OCI-M2 (cell line): ENCODE measurements around the gene RFX7.

Experiments used
- DNase-seq: peaks from one replicate; lab custom pipeline; 2025; ENCODE audit not compliant: unreplicated experiment; lab: John Stamatoyannopoulos, UW

RFX7 gene

DNA sequence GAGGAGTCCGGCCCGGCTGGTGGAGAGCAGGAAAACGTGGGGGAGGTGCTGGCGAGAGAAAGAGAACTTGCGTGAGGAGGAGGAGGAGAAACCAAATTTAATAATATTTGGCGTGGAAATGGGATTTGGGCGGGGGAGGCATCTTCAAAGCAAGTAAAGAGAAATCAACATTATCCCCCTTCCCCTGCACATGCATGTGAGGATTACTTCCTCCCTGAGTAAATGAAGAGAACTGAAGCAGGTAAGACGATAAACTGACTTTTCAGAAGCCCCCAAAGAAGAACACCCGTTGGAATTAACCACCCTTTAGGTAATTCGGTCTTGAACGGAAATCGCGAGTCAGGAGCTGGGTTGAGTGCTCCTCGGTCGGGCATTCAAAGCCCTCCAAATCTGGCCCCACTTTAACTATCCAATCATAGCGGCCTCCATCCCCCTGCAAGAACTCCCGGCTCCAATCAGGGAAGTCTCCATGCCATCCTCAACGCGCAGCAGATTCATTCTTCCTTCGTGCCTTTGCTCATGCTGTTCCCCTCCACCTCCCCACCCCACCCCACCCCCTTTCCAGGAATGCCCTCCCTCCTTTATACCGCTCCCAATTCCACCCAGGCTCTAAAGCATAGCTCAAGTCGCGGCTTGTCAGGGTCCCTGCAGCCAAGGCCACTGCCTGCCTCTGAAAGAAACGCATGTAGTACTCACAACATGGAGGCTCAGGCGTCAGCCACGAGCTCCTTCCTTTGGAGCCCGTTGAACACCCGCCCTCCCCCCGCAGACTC, 545 bp upstream of the RFX7 start:
- DNase-seq, result no peak

DNA sequence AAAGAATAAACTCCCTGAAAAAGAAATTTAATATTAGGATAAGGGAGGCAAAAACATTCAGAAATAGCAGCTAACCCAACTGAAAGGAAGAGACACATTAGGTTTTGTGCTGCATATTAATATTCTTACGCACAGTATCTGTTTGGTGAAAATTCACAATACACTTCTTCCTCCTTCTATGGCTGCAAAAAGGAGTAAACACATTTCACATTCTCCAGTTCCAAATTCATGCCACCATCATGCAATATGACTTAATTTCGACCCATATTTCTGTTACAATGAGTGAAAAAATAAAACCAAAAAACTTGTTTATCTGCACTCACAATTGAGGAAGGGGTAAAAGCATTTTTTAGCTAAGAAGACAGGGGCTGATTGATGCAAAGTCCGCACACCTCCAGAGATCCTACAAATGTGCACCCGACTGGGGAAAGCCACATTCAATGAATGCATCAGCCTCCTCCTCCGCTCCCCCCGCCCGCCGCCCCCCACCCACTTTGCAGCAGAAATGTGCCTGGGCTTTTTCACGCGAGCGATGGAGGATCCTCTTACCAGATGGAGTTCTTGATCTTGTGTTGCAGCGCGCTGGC, 1.0 kb downstream of the RFX7 start:
- no peak for DNase-seq

DNA sequence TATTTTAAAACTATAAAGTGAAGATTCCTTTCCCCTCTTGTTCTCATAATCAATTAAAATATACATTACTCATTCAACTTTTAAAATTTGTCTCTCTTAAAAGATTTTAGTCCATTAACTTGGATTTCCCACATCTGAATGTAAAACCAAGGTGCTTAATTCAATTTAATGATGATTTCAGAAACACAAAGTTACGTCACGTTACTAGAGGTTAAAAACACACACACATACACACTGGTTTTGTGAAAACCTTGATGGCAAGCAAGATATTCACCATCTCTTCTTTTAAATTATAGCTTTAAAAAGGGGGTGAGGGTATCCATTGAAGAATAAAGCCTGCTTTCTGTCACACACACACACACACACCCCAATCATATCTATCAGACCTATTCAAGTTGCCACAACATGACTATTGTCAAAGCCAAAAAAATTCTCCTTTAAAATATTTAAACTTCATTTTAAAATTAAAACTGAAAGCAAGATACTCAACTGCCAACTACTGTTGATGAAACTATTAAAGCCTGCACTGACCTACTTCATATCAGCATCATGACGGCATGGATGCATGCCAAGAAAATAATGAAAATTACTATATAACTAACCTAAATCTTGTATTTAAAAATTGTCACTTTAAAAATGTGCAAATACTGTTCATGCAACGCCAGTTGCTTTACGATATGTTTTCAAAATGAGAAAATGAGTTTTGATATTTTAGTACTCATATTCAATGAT, 2.1 kb downstream of the RFX7 start:
- DNase-seq, result no peak

DNA sequence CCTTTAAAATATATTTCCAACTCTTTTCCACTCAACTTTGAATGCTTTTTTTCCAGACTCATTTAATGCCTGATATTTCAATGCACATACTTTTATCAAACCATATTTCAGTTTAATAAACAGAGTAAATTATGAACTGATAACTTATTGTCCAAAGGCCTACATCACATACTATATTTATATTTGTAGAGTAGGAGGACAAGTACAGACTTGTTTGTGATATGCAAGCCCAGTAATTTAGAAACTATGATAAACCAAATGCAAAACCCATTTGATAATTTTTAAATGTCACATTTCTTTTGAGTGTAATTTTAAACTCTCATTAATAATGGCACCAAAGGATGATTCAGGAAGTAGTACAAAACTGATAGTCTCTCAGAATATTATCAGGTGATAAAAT, 3.3 kb downstream of the RFX7 start:
- DNase-seq, result no peak

DNA sequence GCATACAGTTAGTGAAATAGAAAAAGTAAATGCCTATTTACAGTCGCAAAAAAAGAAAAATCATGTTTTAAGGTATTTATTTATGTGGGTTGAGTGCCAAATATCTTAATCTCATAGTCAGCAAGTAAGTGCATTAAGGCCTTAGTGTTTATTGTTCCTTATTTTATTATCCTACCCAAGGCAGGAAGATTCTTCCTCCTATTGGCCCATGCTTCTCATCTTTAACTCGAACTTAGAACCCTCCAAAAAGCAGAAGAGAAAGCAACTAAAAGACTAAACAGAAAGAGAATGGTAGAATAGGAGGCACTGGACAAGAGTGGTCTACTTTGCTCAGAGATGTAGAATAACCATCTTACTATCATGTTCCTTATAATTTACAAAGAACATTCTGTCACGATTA, 7.5 kb downstream of the RFX7 start:
- no peak for DNase-seq

DNA sequence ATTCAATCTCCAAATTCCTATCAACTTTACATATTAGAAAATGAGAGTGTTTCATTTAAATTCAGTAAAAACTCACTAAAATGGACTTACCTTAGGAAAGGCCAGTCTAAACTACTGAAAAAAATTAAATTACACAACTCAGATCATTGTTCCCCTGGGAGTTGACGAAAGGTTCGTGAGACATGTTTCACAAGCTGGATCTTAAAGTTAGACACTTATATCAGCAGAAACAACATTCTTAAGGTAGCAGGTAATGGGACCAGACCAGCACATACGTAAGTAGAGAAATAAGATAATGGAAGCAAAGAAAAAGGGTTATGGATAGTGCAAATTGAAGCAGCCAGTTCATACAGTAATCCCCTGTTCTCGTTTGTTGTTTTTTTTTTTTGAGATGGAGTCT, 8.9 kb downstream of the RFX7 start:
- no peak for DNase-seq

DNA sequence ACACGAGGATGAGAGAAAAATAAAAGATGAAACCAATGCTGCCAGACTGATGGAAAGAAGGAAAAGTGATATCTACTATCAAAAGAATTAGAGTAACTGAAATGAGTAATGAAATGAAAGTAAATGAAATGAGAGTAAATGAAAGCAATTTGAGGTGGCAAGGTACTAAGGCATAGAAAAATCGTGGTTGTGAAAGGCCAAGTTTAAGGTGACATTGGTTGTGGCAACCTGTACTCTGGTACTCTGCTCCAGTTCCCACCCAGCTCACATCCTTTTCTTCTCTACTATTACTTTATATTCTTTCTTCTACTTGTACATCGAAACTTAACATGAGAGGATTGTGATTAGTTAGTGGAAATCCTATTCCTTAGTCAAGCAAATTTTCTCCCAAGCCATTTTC, 10.1 kb downstream of the RFX7 start:
- DNase-seq, result no peak

DNA sequence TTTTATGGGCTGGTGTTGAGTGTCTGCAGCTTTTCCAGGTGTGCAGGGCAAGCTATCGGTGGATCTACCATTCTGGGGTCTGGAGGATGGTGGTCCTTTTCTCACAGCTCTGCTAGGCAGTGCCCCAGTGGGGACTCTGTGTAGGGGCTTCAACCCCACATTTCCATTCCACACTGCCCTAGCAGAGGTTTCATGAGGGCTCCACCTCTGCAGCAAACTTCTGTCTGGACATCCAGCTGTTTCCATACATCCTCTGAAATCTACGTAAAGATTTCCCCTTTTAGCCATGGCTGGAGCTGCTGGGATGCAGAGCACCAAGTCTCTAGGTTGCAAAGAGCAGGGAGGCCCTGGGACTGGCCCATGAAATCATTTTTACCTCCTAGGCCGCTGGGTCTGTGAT, 11.6 kb downstream of the RFX7 start:
- no peak for DNase-seq

DNA sequence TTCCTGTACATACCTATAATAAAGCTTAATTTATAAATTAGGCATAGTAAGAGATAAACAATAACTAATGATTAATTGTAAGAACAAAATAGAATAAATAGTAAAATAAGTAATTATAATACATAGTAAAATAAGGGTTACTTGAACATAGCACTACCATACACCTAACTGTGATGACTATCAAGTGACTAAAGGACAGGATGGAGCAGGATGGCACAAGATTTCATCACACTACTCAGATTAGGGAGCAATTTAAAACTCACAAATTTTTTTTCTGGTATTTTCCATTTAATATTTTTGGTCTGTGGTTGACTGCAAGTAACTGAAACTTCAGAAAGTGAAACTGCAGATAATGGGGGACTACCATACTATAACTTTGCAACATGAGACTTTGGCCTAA, 14.8 kb downstream of the RFX7 start:
- DNase-seq, result no peak

DNA sequence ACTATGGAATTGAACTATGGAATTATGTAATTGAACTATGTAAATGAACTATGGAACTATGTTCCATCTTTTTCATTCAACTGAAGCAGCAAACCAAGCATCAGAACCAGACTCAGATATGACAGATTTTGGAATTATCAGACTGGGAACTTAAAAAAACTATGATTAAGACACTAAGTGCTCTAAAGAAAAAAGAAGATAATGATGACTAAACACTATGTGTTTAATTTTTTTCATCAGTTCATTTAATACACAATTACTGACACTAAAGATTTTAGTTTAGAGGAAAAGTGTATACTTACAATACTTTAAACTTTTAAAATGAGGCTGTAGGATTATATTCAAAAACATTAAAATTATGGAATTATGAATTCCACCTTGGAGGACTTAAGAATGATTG, 15.3 kb downstream of the RFX7 start:
- no peak for DNase-seq

DNA sequence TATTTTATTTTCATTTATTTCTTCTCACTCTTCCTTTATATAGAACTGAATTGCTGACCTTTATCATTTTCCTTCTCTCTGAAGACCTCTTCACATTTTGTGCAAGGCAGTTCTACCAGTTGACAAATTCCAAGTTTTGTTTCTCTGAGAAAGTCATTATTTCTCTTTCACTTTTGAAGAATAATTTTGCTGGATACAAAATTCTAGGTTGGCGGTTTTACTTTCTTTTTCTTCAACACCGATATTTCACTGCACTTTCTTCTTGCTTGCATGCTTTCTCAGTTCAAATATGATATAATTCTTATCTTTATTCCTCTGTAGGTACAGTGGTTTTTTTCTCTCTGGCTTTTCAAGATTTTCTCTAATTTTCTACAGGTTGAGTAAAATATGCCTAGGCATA, 15.9 kb downstream of the RFX7 start:
- DNase-seq, result no peak

DNA sequence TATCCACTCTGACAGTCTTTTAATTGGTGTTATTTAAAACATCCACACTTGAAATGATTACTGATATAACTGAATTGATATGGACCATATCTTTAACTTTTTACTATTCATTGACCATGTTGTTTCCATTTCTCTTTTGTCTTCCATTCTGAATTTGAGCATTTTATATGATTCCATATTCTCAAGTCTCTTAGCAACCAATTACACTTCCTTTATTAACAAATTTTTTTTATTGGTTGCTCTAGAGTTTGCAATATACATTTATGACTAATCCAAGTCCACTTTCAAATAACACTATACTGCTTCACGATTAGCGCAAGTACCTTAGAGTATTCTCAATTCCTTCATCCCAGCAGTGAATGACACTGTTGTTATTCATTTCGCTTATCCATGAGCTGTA, 16.4 kb downstream of the RFX7 start:
- DNase-seq, result no peak

DNA sequence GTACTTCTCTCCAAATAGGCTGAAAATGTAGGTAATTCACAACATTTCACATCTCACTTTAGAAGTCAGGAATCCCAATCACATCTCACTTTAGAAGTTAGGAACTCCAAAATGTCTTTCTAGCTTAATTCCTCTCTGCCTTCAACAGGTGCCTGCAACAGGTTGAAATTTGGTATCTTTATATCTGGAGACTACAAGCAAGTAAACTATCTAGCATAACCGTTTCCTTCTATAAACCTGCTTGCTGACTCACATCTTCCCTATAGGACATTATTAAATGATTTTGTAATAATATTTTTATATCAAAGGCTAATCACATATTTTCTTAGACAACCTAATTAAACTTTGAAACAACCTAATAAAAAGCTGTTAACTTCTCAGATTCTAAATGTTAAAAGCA, 18.2 kb downstream of the RFX7 start:
- DNase-seq, result no peak

DNA sequence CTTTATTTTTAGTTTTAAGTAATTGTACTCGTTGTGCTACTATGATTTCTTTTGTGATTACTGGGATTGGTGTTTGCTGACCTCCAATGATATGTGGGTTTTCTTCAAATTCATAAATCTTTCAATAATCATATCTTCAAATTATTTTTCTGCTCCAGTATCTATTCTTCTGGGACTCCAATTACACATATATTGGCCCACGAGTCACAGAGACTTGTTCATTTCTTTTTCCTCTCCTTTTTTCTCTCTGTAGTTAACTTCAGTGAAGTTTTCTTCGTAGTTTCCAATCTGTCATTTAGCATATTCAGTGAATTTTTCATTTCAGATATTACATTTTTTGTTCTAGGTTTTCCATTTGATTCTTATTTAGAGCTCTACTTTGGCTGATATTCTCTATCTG, 21.4 kb downstream of the RFX7 start:
- no peak for DNase-seq

DNA sequence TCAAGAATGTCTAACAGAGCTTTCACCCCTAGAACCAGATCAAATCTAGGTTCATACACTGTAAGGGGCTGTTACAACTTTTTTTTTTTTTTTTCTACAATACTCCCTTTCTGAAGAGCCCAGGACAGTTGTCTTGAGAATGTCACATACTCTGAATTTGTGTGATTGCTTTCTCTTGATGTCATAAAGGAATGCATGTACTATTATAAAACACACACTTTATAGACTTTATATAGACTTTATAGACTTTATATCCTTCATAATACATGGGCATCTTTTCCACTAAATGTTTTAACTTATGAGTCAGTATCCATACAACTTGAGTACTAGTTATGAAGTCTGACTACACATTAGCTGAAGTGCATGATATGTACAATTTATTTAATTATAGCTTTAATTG, 26.3 kb downstream of the RFX7 start:
- DNase-seq, result no peak

DNA sequence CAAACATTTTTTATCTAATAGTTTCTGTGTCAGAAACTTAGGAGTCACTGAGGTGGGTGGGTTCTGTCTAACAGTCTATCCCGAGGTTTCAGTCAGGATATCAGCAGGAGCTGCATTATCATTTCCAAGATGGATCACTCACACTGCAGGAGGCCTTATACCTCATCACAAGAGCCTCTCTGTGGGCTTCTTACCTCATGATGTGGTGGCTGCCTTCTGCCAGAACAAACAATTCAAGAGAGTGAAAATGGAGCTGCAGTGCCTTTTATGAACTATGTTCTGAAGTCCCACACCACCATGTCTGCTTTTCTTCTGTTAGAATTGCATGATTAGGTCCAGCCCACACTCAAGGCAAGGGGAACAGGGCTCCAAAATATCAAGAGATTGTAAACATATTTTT, 27.9 kb downstream of the RFX7 start:
- DNase-seq, result no peak

DNA sequence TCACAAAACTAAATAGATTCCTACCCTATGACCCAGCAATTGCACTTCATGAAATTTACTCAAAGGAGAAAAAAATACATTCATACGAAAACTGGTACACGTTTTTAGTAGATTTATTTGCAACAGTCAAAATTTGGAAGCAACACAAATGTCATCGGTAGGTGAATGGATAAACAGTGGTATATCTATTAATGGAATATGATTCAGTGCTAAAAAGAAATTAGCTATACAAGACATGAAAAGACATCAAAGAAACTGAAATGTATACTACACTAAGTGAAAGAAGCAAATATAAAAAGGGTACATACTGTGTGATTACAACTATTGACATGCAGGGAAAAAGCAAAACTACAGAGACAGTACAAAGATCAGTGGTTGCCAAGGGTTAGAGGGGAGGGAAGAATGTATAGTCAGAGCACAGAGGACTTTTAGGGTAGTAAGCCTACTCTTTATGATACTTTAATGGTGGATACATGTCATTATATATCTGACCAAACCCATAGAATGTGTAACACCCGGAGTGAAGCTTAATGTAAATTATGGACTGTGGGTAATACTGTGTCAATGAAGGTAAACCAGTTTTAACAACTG, 31.6 kb downstream of the RFX7 start:
- DNase-seq, result no peak

DNA sequence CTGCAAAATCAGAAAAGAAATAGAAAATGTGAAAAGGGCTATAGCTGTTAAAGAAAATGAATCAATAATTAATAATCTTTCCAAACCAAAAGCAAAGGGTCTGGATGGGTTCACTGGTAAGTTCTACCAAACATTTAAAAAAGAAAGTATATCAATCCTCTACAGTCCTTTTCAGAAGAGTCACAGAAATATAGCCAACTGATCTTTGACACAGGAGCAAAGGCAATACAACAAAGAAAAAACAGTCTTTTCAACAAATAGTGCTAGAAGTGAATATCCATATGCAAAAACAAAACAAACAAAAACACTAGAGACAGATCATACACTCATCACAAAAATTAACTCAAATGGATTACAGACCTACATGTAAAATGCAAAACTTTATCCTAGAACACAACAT, 32.6 kb downstream of the RFX7 start:
- DNase-seq, result no peak

DNA sequence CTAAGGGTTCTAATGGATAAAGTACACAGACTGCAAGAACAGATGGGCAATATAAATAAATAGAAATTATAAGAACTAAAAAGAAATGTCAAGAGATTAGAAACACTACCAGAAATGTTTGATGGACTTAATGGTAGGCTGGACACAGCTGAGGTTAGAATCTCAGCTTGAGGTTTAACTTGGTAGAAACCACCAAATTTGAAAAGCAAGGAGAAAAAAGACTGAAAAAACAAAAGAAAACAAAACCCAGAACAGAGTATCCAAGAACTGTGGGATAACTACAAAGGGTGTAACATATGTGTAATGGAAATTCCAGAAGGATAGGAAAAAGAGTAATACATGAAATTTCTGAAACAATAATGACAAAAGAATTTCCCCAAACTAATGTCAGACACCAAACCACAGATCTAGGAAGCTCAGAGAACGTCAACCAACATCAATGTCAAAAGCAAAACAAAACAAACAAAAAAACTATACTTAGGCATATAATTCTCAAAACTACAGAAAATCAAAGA, 35.0 kb downstream of the RFX7 start:
- DNase-seq, result no peak

DNA sequence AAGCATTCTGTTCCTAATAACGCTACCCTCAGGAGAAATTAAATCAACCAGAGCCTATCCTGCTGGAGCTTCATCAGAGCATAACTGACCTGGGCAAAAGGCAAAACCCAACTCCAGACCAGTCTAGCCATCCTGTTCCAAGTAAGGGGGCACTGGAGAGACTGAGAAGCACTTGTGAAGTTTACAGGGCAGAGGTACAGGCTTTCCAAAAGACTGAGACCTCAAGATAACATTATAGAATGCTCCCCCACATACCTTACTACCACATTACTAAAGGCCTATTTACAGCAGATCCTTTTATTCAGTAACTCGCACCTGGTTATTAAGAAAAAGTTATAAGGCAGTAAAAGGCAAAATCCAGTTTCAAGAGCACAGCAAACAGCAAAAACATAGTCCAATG, 35.5 kb downstream of the RFX7 start:
- no peak for DNase-seq

DNA sequence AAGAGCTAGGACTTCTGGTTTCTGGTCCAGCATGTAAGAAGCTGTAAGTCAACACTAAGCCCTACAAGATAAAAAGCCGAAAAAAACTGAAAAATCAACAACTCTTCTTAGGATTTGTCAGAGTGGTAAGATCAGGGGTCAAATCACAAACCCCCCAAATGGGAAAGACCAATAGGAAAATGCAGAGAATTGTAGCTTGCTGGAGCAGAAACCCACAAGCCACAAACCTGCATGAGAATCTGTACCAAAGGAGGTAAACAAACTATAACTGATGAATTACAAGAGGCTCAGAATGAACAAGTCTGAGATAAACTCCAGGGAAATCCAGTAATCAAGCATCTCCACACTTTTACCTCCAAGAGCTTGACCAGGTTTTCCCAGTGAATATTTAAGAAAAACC, 36.0 kb downstream of the RFX7 start:
- no peak for DNase-seq

DNA sequence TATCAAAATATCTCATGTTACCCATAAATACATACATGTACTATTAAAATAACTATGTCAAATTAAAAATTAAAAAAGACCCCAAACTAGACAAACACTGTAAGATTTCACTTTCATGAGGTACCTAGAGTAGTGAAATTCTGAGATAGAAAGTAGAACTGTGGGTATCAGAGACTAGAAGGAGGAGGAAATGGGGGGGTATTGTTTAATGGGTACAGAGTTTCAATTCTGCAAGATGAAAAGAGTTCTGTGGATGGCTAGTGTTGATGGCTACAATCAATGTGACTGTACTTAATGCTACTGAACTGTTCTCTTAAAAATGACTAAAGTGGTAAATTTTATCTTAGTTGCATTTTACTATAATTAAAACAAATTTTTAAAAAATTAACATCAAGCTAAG, 36.6 kb downstream of the RFX7 start:
- no peak for DNase-seq
